Upper lobe of left lung (tissue), 4 donors: ENCODE results near the gene TAS2R60.

Experiments
- POLR2A ChIP-seq, 4 donors: fragments of 450-650 bp; IDR thresholded peaks; one replicate each; pipeline ENCODE4 v1.5.1; 2016 to 2017; ENCODE audit warnings: antibody characterized with exemption in 4 of 4, mild to moderate bottlenecking in 2 of 4
- POLR2AphosphoS5 ChIP-seq, 2 donors: sonication (generic); formaldehyde crosslinking; IDR thresholded peaks; one replicate each; pipeline ENCODE4 v1.5.1; 2017; ENCODE audit warnings: antibody characterized with exemption in 2 of 2
- TF ChIP-seq, protein P1 (sequence below), 6 experiments: fragments of 450-650 bp in 4 of 6; fragments of 200-600 bp in 2 of 6; sonication (generic) in 2 of 6; IDR thresholded peaks; one replicate each; pipeline ENCODE4 v1.5.1; 2016 to 2019; ENCODE audit warnings: antibody characterized with exemption in 6 of 6

DNA sequence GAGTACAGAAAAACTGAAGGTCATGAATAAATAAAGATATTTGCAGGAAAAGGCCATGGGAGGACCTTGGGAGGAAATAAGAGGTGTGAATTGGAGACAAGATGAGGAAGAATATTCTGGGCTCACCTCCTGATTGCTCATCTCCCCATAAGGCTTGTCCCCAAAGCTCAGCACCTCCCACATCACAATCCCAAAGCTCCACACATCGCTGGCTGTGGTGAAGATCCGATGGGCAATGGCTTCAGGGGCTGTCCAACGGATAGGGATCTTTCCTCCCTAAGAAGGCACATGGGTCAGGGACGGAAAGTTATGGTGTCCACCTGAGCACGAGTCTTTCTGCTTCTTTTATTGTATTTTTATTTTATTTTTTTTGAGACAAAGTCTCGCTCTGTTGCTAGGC lies 49.2 kb upstream of the TAS2R60 start:
- TF ChIP-seq, protein P1, sequence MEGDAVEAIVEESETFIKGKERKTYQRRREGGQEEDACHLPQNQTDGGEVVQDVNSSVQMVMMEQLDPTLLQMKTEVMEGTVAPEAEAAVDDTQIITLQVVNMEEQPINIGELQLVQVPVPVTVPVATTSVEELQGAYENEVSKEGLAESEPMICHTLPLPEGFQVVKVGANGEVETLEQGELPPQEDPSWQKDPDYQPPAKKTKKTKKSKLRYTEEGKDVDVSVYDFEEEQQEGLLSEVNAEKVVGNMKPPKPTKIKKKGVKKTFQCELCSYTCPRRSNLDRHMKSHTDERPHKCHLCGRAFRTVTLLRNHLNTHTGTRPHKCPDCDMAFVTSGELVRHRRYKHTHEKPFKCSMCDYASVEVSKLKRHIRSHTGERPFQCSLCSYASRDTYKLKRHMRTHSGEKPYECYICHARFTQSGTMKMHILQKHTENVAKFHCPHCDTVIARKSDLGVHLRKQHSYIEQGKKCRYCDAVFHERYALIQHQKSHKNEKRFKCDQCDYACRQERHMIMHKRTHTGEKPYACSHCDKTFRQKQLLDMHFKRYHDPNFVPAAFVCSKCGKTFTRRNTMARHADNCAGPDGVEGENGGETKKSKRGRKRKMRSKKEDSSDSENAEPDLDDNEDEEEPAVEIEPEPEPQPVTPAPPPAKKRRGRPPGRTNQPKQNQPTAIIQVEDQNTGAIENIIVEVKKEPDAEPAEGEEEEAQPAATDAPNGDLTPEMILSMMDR (IDR thresholded peaks at IDR 0.05): no peak
- no peak for TF ChIP-seq POLR2A (IDR thresholded peaks at IDR 0.05)
- no peak for TF ChIP-seq POLR2AphosphoS5 (IDR thresholded peaks at IDR 0.05)
